ENCODE measurements around the gene OPTC.
"Not testable (repeated sequence)": the region's sequence is repeated elsewhere in the genome, so short reads cannot be mapped to it uniquely, and the experiment has no call there.

The OPTC gene

GRCh38 chr1:203493901-203494300 is at the start of gene OPTC:
OPTC (plus strand) TSS chr1:203494153; CDS start chr1:203496006, 1,853 bp downstream.
- no peak for DNase-seq (ENCODE audit: low read depth in 4 of 4, low spot score in 1 of 4)

- DNase-seq (ENCODE audit: low read depth in 4 of 4, low spot score in 1 of 4) = no peak
Observed at GRCh38 chr1:203444171-203444576, 49.8 kb upstream of the OPTC start.

- no peak for DNase-seq (ENCODE audit: low read depth in 4 of 4, low spot score in 1 of 4)
Observed at GRCh38 chr1:203447151-203447550, 46.8 kb upstream of the OPTC start.

- not testable (repeated sequence) for DNase-seq (ENCODE audit: low read depth in 4 of 4, low spot score in 1 of 4)
Observed at GRCh38 chr1:203447598-203447997, 46.4 kb upstream of the OPTC start.

- DNase-seq (ENCODE audit: low read depth in 4 of 4, low spot score in 1 of 4) = no peak
Observed at GRCh38 chr1:203448521-203449061, 45.4 kb upstream of the OPTC start.

GRCh38 chr1:203450001-203450400 is 44.0 kb upstream of the OPTC start:
- DNase-seq (ENCODE audit: low read depth in 4 of 4, low spot score in 1 of 4) = no peak

DNA sequence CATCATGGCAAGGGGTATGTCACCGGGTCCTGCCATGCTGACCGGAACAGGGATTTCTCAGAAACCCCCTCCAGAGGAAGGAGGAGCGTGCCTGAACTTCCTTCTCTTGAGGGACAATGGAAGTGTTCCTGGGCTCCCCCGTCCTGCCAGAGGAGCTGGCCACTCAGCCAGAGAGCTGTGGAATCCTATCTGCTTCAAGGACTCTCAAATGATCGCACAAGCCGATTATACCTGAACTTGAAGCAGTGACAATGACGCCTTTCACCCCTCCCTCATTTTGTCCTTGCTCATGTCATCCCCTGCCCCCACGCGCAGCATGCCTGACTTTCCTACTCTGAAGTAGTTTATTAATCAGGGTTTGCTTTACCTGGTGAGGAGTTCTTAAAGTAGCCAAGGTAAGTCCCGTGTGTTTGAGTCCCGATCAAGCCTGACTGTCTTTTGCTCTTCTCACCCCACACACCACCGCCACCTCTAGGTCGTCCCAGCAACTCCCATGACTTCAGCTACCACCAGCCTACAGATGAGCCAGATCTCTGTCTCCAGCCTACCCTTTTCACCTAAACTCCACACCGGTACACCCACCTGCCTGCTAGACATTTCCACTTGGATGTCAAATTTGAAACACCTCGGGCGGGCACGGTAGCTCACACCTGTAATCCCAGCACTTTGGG is 43.3 kb upstream of the OPTC start:
- no peak for DNase-seq (ENCODE audit: low read depth in 4 of 4, low spot score in 1 of 4)

DNA sequence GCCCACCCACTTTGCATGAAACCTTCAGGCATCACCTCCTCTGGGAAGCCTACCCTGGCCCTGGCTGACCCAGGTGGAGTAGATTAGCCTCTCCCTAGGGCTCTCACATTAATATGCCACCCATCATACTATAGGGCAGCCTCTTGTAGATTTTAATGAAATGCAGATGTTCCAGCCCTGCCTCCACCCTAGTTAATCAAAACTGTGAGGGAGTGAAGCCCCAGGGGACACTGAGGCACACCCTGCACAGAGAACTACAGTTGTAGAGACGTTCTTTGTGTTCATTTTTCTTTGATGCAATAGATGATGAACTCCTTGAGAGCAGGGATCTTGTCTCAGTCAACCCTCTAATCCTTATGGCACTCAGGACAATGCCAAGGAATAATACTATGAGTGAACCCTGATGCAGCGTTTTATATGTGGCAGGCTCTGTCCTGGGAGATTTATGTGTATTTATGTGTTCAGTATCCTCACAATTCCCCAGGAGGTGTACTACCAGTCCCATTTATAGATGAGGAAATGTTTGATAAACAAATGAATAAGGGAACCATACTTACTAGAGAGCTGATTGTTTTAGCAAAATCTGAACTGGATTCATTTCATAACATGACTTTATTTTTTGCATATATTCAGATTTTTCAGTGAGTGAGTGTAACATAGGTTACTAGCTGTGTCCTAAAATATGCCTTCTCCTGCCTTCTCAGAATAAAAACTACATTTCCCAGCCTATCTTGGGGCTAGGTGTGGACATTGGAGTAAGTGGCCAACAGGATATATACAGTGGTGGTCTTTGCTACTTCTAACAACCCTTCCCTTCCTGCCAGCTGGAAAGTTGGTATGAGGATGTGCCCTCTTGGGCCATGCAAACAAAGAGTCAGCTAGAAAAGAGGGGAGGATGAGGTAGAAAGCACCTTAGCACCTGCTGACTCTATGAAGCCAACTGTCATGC is 41.8 kb upstream of the OPTC start:
- DNase-seq (ENCODE audit: low read depth in 4 of 4, low spot score in 1 of 4) = no peak

DNA sequence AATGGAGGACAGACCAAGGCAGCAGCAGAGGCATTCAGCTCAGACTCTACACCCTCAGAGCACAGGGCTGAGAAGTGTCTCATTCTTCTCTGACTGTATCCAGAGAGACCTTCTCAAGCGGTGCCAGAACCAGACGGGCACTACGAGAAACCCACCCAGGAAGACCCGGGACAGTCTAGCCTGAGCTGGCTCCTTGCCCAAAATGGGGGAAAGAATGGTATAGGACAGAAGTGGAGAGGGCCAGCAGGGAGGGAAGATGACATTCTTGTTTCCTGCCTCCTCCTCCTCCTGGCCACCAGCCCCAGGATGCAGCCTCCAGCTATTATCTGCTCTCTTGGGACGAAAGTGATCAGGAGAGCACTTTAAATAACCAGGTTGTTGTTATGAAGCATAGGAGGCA is 40.9 kb upstream of the OPTC start:
- DNase-seq (ENCODE audit: low read depth in 4 of 4, low spot score in 1 of 4) = no peak

DNA sequence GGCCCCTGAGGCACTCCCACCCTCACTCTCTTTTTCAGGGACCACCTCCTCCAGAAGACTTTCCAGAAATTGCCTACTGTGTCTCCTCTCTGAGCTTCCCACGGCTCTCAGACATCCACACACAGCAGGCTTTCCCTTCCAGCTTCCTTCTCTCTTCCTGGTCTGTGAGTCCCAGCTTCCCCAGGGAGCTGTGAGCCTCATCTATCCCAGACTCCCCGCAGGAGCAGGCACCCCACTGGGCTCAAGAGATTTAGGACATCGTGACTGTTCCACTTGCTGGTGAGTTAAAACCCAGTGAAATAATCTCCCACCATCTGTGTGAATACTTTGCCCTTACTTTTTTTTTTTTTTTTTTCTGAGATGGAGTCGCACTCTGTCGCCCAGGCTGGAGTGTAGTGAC is 40.3 kb upstream of the OPTC start:
- DNase-seq (ENCODE audit: low read depth in 4 of 4, low spot score in 1 of 4) = no peak

GRCh38 chr1:203454986-203455471 is 38.9 kb upstream of the OPTC start:
- no peak for DNase-seq (ENCODE audit: low read depth in 4 of 4, low spot score in 1 of 4)

GRCh38 chr1:203455706-203456105 is 38.2 kb upstream of the OPTC start:
- DNase-seq (ENCODE audit: low read depth in 4 of 4, low spot score in 1 of 4) = no peak

GRCh38 chr1:203456577-203456976 is 37.4 kb upstream of the OPTC start:
- no peak for DNase-seq (ENCODE audit: low read depth in 4 of 4, low spot score in 1 of 4)

GRCh38 chr1:203458078-203458477 is 35.9 kb upstream of the OPTC start:
- DNase-seq (ENCODE audit: low read depth in 4 of 4, low spot score in 1 of 4) = no peak

DNA sequence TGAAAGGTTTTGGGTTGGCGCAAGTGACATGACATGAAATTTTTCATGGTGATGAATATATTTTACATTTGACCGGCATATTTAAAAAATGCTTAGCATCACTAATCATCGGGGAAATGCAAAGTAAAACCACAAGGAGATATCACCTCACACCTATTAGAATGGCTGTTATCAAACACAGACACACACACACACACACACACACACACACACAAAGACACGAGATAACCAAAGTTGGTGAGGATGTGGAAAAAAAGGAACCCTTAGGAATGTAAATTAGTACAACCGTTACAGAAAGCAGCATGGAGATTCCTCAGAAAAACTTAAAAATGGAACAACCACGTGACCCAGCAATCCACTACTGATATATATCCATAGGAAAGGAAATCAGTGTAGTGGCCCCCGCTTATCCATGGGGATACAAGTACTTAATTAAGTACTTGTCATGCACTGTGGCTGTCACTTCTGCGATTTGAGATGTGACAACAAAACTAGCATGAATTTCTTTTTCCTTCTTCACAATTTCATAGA is 34.2 kb upstream of the OPTC start:
- DNase-seq (ENCODE audit: low read depth in 4 of 4, low spot score in 1 of 4) = no peak

- no peak for DNase-seq (ENCODE audit: low read depth in 4 of 4, low spot score in 1 of 4)
Observed at GRCh38 chr1:203461717-203462116, 32.2 kb upstream of the OPTC start.

GRCh38 chr1:203462143-203462542 is 31.8 kb upstream of the OPTC start:
- DNase-seq (ENCODE audit: low read depth in 4 of 4, low spot score in 1 of 4) = no peak

DNA sequence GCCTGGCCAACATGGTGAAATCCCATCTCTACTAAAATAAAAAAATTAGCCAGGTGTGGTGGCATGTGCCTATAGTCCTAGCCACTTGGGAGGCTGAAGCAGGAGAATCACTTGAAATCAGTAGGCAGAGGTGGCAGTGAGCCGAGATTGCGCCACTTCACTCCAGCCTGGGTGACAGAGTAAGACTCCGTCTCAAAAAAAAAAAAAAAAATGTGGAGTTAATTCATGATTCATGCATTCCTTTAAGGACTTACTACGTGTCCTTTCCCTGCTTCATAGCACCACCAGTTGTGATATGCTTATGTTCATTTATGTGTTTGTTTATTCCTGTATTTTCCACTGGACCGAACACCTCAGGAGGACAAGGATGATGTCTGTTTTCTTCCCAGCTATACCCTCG is 31.1 kb upstream of the OPTC start:
- DNase-seq (ENCODE audit: low read depth in 4 of 4, low spot score in 1 of 4) = no peak

DNA sequence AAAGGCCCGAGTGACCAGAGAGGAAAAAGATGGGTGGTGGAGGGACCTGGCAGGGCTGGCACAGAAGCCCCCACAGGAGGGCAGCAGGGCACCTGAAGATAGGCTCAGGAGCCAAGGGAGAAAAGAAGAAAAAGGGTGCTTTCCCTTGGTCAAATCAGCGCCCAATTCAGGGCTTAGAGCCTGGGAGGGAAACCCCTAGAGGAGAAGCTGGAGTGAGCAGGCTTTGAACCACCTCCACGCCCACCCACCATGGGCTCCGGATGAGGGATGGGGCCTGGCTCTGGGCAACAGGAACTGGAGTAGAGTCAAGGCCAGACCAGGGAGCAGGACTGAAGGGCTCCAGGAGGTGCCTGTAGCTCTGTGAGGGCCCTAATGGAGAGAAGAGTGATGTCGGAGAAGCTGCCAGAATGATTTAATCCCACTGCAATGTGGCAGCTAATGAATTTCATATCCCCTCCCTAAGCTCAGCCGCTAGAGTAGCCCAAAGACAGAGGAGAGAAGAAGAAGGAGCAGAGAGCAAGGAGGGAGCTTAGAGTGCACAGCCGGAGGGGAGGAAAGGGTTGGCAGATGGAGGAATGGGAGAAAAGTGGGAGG is 30.4 kb upstream of the OPTC start:
- no peak for DNase-seq (ENCODE audit: low read depth in 4 of 4, low spot score in 1 of 4)

GRCh38 chr1:203464226-203464625 is 29.7 kb upstream of the OPTC start:
- no peak for DNase-seq (ENCODE audit: low read depth in 4 of 4, low spot score in 1 of 4)

DNA sequence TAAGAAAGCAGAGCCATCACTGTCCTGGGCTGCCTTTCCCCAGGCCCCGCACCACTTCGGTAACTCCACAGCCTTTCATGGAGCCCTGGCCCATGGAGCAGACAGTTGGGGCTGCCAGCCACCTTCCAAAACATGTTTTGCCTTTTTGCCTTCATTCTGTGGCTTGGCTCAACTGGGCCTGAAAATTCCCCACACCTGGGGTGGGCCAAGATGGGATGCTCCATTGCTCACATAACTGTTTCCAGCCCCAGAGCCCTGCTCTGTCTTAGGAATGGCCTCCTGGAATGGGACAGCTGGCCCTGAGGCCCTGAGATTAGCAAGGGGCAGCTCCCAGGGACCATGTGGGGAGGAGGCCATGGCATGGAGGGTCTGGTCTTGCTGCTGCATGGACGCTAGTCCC is 29.2 kb upstream of the OPTC start:
- no peak for DNase-seq (ENCODE audit: low read depth in 4 of 4, low spot score in 1 of 4)
